ENCODE measurements around the gene MEF2A. TPM values are rescaled to one million over a fixed set of nuclear protein-coding genes. Genes with fewer than 3 reads are reported as not detected.

MEF2A gene
- total RNA-seq, 4 donors from 2014 or later: 16.9 to 47.5 (median 24.3) TPM

GRCh38 chr15:99621767-99622166, 56.0 kb downstream of the MEF2A start:
- DNase-seq: no peak
- Histone ChIP-seq H3K9me3 (no peaks in the 10 kb centered on the region), H3K4me3 (no peak overlapping the region), H3K27me3 (no peaks in the 10 kb centered on the region), H3K4me1 (peaks cover 11 to 40% (median 22%) of the 10 kb centered on the region in 3 donors), H3K27ac (no peak overlapping the region), H3K36me3 (no peaks in the 10 kb centered on the region)
- TF ChIP-seq, protein P1, sequence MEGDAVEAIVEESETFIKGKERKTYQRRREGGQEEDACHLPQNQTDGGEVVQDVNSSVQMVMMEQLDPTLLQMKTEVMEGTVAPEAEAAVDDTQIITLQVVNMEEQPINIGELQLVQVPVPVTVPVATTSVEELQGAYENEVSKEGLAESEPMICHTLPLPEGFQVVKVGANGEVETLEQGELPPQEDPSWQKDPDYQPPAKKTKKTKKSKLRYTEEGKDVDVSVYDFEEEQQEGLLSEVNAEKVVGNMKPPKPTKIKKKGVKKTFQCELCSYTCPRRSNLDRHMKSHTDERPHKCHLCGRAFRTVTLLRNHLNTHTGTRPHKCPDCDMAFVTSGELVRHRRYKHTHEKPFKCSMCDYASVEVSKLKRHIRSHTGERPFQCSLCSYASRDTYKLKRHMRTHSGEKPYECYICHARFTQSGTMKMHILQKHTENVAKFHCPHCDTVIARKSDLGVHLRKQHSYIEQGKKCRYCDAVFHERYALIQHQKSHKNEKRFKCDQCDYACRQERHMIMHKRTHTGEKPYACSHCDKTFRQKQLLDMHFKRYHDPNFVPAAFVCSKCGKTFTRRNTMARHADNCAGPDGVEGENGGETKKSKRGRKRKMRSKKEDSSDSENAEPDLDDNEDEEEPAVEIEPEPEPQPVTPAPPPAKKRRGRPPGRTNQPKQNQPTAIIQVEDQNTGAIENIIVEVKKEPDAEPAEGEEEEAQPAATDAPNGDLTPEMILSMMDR (IDR thresholded peaks at IDR 0.05): no peak
- TF ChIP-seq POLR2A (IDR thresholded peaks at IDR 0.05): no peak
- intact Hi-C loops (cut with DNase I): no loop called here

DNA sequence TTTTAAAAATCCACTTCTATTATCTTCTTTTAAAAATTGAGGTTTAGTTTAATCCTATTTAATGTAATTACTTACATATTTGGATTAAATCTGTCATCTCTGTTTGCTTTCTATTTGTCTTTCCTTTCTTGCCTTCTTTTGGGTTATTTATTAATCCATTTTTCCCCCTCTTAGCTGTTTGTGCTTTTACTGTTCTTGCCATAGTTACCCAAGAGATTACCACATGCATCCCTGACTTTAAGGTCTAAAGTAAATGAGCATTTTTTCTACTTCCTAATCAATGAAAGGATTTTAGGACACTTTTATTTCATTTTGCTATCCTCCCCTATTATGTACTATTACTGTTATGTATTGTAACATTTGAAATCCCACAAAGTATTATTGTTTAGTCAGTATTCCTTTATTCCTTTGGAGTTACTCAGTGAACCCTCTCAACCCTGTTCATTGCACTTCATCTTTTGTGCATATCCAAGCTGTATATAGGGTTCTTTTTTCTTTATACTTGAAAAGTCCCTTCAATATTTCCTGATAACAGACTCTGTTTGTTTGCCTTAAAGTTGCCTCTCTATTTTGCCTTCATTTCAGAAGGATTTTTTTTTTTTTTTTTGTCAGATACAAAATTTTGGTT, 62.7 kb downstream of the MEF2A start:
- intact Hi-C loops (cut with DNase I): no loop called here
- Histone ChIP-seq H3K27me3 (no peaks in the 10 kb centered on the region), H3K36me3 (no peaks in the 10 kb centered on the region), H3K4me1 (peaks cover 4 to 31% (median 15%) of the 10 kb centered on the region in 3 donors), H3K4me3 (no peak overlapping the region), H3K9me3 (no peaks in the 10 kb centered on the region), H3K27ac (no peak overlapping the region)
- TF ChIP-seq, protein P1 (IDR thresholded peaks at IDR 0.05): no peak
- DNase-seq: no peak

GRCh38 chr15:99630607-99631131, 64.9 kb downstream of the MEF2A start:
- intact Hi-C loops (cut with DNase I): no loop called here
- peaks cover 4 to 43% (median 15%) of the 10 kb centered on the region in 3 donors for H3K4me1 ChIP-seq
- TF ChIP-seq, protein P1 (IDR thresholded peaks at IDR 0.05): no peak
- TF ChIP-seq POLR2A (IDR thresholded peaks at IDR 0.05): no peak
- H3K27ac ChIP-seq: peak overlapping the region; percentile 20 to 54 (median 41)
- no peaks in the 10 kb centered on the region for H3K27me3 ChIP-seq
- 63 to 90% methylated on average over 7 of the region's 7 CpGs for WGBS, 2 donors
- no peak overlapping the region for H3K4me3 ChIP-seq
- no peaks in the 10 kb centered on the region for H3K9me3 ChIP-seq
- no peak for DNase-seq
- H3K36me3 ChIP-seq: peaks cover 0 to 12% (median 0%) of the 10 kb centered on the region in 3 donors

DNA sequence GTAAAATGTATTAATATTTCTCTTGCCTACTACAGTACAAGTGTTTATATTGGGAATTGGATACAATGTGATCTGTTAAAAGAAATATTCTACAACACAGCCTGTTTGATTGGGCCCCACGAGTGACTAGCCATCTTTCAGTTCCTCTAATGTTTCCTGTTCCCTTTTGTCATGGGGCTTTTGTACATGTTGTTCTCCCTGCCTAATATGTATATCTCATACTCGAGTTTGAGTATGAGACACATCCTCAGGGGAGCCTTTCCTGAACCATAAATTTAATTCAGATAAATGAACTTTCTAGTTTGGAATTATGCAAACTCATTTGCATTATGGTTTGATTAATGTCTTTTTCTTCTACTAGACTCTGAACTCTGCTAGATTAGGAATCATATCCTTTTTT, 65.5 kb downstream of the MEF2A start:
- Histone ChIP-seq H3K36me3 (peaks cover 0 to 13% (median 0%) of the 10 kb centered on the region in 3 donors), H3K27ac (peak overlapping the region in 3 of 4 donors; percentile 31 to 54 (median 51)), H3K27me3 (no peaks in the 10 kb centered on the region), H3K4me3 (no peak overlapping the region), H3K9me3 (no peaks in the 10 kb centered on the region), H3K4me1 (peaks cover 4 to 43% (median 15%) of the 10 kb centered on the region in 3 donors)
- intact Hi-C loops (cut with DNase I): no loop called here
- 28 to 31% methylated on average over 2 of the region's 2 CpGs for WGBS, 2 donors
- TF ChIP-seq, protein P1 (IDR thresholded peaks at IDR 0.05): no peak
- no peak for TF ChIP-seq POLR2A (IDR thresholded peaks at IDR 0.05)
- DNase-seq: no peak

DNA sequence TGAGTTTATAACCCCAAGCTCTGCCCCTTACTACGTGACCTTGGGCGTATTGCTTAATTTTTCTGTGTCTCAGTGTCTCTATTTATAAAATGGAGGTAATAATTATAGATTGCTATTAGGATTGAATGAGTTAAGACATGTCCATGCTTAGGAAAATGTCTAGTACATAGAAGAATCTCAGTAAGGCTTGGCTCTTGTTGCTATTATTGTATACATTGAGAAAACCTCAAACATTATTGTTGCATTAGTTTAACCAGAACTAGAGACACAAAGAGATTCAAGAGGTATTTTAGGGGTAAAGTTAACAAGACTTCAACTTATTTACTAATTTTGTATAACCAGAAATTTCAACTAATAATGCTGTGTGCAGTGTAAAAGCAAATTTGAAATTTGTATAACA, 66.7 kb downstream of the MEF2A start:
- H3K4me1 ChIP-seq: peaks cover 0 to 51% (median 15%) of the 10 kb centered on the region in 3 donors
- H3K9me3 ChIP-seq: no peaks in the 10 kb centered on the region
- no peaks in the 10 kb centered on the region for H3K27me3 ChIP-seq
- H3K36me3 ChIP-seq: peaks cover 0 to 21% (median 0%) of the 10 kb centered on the region in 3 donors
- WGBS, 2 donors: 50 to 72% methylated on average over 2 of the region's 2 CpGs
- no peak overlapping the region for H3K4me3 ChIP-seq
- intact Hi-C loops (cut with DNase I): no loop called here
- H3K27ac ChIP-seq: no peak overlapping the region
- no peak for DNase-seq
- TF ChIP-seq, protein P1 (IDR thresholded peaks at IDR 0.05): no peak
- no peak for TF ChIP-seq POLR2A (IDR thresholded peaks at IDR 0.05)
